Measurements from ENCODE around the gene ABI3BP. TPM values are rescaled to one million over a fixed set of nuclear protein-coding genes. Genes with fewer than 3 reads are reported as not detected.

The ABI3BP gene
- total RNA-seq, 4 donors from 2014 or later = 7.9 to 32.6 (median 17.6) TPM

DNA sequence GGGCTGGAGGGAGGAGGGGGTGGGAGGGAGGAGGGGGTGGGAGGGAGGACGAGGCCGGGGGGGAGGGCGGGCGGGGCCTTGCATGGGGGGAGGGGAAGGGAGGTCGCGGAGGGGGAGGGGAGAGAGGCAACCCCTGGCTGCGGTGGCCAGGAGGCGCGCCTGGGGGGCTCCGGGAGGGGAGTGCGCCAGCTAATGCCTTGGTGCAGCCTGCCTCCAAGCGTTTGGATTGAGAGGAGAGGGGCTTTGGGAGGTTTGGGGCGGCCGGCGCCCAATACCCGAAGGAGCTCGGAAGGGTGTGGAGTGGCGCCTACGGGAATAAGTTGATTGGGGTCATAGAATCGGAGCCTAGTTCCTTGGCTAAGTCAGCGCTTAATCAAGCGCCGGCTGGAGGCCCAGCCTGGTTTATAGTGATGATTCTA, 283.4 kb downstream of the ABI3BP start:
- intact Hi-C loops (cut with DNase I; ENCODE audit: low total_unique reads) (no loop called here), in situ Hi-C loops (cut with MboI; ENCODE audit: low pct_ligation_motif_present in 1 of 4, low pct_unique_long_range_greater_than_20kb in 1 of 4, low sequenced_read_pairs in 3 of 4) (no loop called here)
- Histone ChIP-seq H3K4me1 (peaks cover 12 to 36% (median 19%) of the 10 kb centered on the region in 4 donors), H3K27ac (peak overlapping the region; percentile 96 to 100 (median 98)), H3K9me3 (no peaks in the 10 kb centered on the region), H3K36me3 (peaks cover 0 to 9% (median 5%) of the 10 kb centered on the region in 4 donors), H3K4me3 (peak overlapping the region; percentile 82 to 97 (median 87)), H3K27me3 (peaks cover 15% of the 10 kb centered on the region)
- TF ChIP-seq POLR2AphosphoS5 (IDR thresholded peaks at IDR 0.05) = no peak
- peak; percentile 39 for DNase-seq
- 0 to 2% methylated on average over 1 to 21 of the region's 23 CpGs for WGBS, 2 donors (ENCODE audit: low coverage in 1 of 2)

DNA sequence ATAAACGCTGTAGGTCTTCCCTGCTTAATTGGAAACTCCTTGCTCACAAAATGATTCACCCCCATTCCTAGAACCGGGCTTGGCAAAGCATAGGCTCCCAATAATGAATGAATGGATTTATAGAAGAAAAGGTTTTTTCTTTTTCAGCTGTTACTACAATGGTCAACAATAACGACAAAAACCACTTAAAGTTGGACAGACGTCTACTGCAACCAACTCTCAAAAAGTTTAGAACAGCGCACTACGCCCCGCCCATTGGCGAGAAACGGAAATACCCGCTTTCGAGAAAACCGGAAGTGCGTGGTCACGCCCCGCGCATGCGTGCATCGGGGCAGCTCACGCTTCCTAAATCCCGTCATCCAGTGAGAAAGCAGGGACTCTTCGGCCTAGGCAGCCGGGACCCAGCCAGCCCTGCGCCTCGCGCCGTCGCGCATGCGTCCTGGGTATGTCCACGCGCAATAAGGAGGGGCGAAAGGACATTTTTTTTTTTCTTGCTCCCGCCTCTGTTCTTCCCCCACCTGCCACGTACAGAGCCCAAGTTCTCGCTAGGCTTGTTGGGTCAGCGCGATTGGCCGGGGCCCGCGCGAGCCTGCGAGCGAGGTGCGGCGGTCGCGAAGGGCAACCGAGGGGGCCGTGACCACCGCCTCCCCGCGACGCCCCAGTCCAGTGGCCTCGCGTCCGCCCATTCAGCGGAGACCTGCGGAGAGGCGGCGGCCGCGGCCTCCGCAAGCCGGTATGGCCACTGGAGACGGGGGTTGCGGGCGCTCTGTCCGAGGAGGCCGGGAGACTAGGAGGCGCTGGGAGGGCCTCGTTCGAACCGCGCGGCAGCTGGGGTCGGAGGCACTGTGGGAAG, 284.0 kb downstream of the ABI3BP start, which contains the start of gene TFG:
TFG (plus strand) TSS at position 506 of the 853 bp plus-strand sequence. CDS start 4,192 bp downstream, outside the sequence.
- H3K36me3 ChIP-seq = peaks cover 0 to 9% (median 1%) of the 10 kb centered on the region in 4 donors
- TF ChIP-seq POLR2A (IDR thresholded peaks at IDR 0.05) = peak; percentile 81
- no peak for TF ChIP-seq EP300 (IDR thresholded peaks at IDR 0.05; ENCODE audit: low read depth)
- TF ChIP-seq POLR2AphosphoS5 (IDR thresholded peaks at IDR 0.05) = peak; percentile 83 to 93 (median 91)
- TF ChIP-seq, protein P1, sequence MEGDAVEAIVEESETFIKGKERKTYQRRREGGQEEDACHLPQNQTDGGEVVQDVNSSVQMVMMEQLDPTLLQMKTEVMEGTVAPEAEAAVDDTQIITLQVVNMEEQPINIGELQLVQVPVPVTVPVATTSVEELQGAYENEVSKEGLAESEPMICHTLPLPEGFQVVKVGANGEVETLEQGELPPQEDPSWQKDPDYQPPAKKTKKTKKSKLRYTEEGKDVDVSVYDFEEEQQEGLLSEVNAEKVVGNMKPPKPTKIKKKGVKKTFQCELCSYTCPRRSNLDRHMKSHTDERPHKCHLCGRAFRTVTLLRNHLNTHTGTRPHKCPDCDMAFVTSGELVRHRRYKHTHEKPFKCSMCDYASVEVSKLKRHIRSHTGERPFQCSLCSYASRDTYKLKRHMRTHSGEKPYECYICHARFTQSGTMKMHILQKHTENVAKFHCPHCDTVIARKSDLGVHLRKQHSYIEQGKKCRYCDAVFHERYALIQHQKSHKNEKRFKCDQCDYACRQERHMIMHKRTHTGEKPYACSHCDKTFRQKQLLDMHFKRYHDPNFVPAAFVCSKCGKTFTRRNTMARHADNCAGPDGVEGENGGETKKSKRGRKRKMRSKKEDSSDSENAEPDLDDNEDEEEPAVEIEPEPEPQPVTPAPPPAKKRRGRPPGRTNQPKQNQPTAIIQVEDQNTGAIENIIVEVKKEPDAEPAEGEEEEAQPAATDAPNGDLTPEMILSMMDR (IDR thresholded peaks at IDR 0.05) = no peak

DNA sequence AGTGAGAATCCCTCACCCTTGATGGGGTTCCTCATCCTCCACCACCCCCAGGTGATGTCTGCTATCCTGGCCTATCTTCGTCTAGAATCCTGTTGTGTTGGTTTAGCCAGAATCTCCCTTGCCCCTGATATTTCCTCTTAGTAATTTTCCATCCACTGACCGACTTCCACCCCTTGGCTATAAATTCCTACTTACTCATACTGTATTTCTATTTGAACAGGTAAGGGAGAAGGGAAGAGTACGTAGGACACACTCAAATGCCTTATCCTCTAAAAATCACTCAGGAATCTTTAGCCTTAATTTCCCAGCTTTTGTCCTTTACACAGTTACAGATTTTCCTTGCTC, 284.6 kb downstream of the ABI3BP start:
- peak overlapping the region; percentile 96 to 100 (median 98) for H3K27ac ChIP-seq
- in situ Hi-C loops (cut with MboI; ENCODE audit: low pct_ligation_motif_present in 1 of 4, low pct_unique_long_range_greater_than_20kb in 1 of 4, low sequenced_read_pairs in 3 of 4) (no loop called here), intact Hi-C loops (cut with DNase I; ENCODE audit: low total_unique reads) (no loop called here)
- peaks cover 12 to 32% (median 19%) of the 10 kb centered on the region in 4 donors for H3K4me1 ChIP-seq
- H3K36me3 ChIP-seq = peaks cover 0 to 3% (median 0%) of the 10 kb centered on the region in 4 donors
- H3K9me3 ChIP-seq = no peaks in the 10 kb centered on the region
- peak overlapping the region; percentile 41 to 97 (median 87) for H3K4me3 ChIP-seq
- TF ChIP-seq POLR2A (IDR thresholded peaks at IDR 0.05) (no peak), EP300 (IDR thresholded peaks at IDR 0.05; ENCODE audit: low read depth) (no peak), POLR2AphosphoS5 (IDR thresholded peaks at IDR 0.05) (no peak)
- TF ChIP-seq, protein P1 (IDR thresholded peaks at IDR 0.05) = no peak
- DNase-seq = no peak
- WGBS, 2 donors (ENCODE audit: low coverage in 1 of 2) = 55 to 72% methylated on average over 2 to 3 of the region's 3 CpGs
- peaks cover 15% of the 10 kb centered on the region for H3K27me3 ChIP-seq

More for the DNA sequence above, 284.0 kb downstream of the ABI3BP start, which contains the start of gene TFG:
- peak; percentile 99 for DNase-seq
- intact Hi-C loops (cut with DNase I; ENCODE audit: low total_unique reads) = no loop called here
- H3K27me3 ChIP-seq = peaks cover 15% of the 10 kb centered on the region
- H3K27ac ChIP-seq = peak within 1 kb of the TSS; percentile 96 to 100 (median 98)
- 1 to 4% methylated on average over 4 to 72 of the region's 76 CpGs for WGBS, 2 donors (ENCODE audit: low coverage in 1 of 2)
- in situ Hi-C loops (cut with MboI; ENCODE audit: low pct_ligation_motif_present in 1 of 4, low pct_unique_long_range_greater_than_20kb in 1 of 4, low sequenced_read_pairs in 3 of 4) = no loop called here
- H3K4me1 ChIP-seq = peaks cover 12 to 32% (median 19%) of the 10 kb centered on the region in 4 donors
- H3K4me3 ChIP-seq = peak within 1 kb of the TSS; percentile 82 to 97 (median 87)
- H3K9me3 ChIP-seq = no peaks in the 10 kb centered on the region

DNA sequence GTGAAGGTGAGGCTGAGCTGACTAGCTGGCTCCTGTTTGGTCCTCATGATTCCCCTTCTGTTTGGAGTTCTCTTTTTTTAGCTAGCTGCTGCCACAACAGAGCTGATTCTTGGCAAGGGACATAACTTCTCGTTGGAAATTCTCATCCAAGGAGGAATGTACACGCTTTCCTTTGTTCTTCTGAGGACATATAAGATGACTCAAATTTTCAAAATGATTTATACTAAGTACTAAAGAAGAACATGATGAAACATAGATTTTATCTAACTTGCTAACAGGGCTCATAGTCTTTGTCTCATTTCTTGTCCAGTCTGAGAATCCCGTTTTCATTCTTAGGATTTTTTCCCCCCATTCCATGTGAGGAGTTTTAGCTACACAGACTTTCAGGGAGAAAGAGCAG, 286.9 kb downstream of the ABI3BP start:
- DNase-seq = no peak
- Histone ChIP-seq H3K27ac (no peak overlapping the region), H3K36me3 (no peaks in the 10 kb centered on the region), H3K27me3 (peaks cover 15% of the 10 kb centered on the region), H3K4me1 (peaks cover 10 to 18% (median 14%) of the 10 kb centered on the region in 4 donors), H3K4me3 (no peak overlapping the region), H3K9me3 (no peaks in the 10 kb centered on the region)
- WGBS, 2 donors (ENCODE audit: low coverage in 1 of 2) = 82 to 84% methylated on average over 3 of the region's 3 CpGs
- intact Hi-C loops (cut with DNase I; ENCODE audit: low total_unique reads) (no loop called here), in situ Hi-C loops (cut with MboI; ENCODE audit: low pct_ligation_motif_present in 1 of 4, low pct_unique_long_range_greater_than_20kb in 1 of 4, low sequenced_read_pairs in 3 of 4) (no loop called here)
- no peak for TF ChIP-seq POLR2AphosphoS5 (IDR thresholded peaks at IDR 0.05)

DNA sequence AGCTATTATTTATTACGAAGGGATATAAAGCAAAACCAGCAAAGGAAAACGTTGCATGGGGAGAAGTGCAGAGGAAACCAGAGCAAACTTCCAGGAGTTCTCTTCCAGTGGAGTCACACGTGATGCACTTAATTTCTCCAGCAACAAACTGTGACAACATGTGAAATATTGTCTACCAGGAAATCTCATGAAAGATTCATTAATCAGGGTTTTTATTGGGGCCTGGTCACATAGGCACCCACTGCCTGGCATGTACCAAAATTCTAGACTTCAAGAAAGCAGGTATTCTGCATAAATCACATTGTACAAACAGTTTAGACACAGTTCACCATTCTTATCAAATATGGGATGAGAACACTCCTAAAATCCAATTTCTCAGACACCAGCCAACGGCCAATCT, 289.4 kb downstream of the ABI3BP start:
- no peaks in the 10 kb centered on the region for H3K36me3 ChIP-seq
- no peaks in the 10 kb centered on the region for H3K9me3 ChIP-seq
- TF ChIP-seq POLR2AphosphoS5 (IDR thresholded peaks at IDR 0.05) = no peak
- no peak for TF ChIP-seq POLR2A (IDR thresholded peaks at IDR 0.05)
- TF ChIP-seq, protein P1 (IDR thresholded peaks at IDR 0.05) = no peak
- TF ChIP-seq EP300 (IDR thresholded peaks at IDR 0.05; ENCODE audit: low read depth) = no peak
- in situ Hi-C loops (cut with MboI; ENCODE audit: low pct_ligation_motif_present in 1 of 4, low pct_unique_long_range_greater_than_20kb in 1 of 4, low sequenced_read_pairs in 3 of 4) = no loop called here
- H3K27ac ChIP-seq = no peak overlapping the region
- H3K4me1 ChIP-seq = peaks cover 0 to 6% (median 4%) of the 10 kb centered on the region in 4 donors
- no peak overlapping the region for H3K4me3 ChIP-seq
- intact Hi-C loops (cut with DNase I; ENCODE audit: low total_unique reads) = no loop called here
- DNase-seq = no peak
- 66% methylated on average over 2 to 4 of the region's 4 CpGs for WGBS, 2 donors (ENCODE audit: low coverage in 1 of 2)
- peaks cover 15% of the 10 kb centered on the region for H3K27me3 ChIP-seq

Measured in transverse colon (tissue), 4 donors.